Breast epithelium (tissue), 3 donors: Measurements from ENCODE around the gene HJURP.

ENCODE experiments used
- POLR2A ChIP-seq: fragments of 450-650 bp; IDR thresholded peaks from one replicate; pipeline ENCODE4 v1.6.1; 2016; ENCODE audit warnings: antibody characterized with exemption, mild to moderate bottlenecking, moderate library complexity
- POLR2AphosphoS5 ChIP-seq, 3 donors: sonication (generic); formaldehyde crosslinking; IDR thresholded peaks; one replicate each; pipeline ENCODE4 v1.6.1; 2017; ENCODE audit warnings: antibody characterized with exemption in 3 of 3
- TF ChIP-seq, protein P1 (sequence below), 3 donors: fragments of 450-650 bp; IDR thresholded peaks; one replicate each; pipeline ENCODE4 v1.5.1; 2016 to 2017; ENCODE audit warnings: antibody characterized with exemption in 3 of 3, mild to moderate bottlenecking in 3 of 3, moderate library complexity in 3 of 3

- TF ChIP-seq, protein P1, sequence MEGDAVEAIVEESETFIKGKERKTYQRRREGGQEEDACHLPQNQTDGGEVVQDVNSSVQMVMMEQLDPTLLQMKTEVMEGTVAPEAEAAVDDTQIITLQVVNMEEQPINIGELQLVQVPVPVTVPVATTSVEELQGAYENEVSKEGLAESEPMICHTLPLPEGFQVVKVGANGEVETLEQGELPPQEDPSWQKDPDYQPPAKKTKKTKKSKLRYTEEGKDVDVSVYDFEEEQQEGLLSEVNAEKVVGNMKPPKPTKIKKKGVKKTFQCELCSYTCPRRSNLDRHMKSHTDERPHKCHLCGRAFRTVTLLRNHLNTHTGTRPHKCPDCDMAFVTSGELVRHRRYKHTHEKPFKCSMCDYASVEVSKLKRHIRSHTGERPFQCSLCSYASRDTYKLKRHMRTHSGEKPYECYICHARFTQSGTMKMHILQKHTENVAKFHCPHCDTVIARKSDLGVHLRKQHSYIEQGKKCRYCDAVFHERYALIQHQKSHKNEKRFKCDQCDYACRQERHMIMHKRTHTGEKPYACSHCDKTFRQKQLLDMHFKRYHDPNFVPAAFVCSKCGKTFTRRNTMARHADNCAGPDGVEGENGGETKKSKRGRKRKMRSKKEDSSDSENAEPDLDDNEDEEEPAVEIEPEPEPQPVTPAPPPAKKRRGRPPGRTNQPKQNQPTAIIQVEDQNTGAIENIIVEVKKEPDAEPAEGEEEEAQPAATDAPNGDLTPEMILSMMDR (IDR thresholded peaks at IDR 0.05): no peak
- no peak for TF ChIP-seq POLR2A
- TF ChIP-seq POLR2AphosphoS5 (IDR thresholded peaks at IDR 0.05): no peak
These were observed 42.6 kb downstream of the HJURP start for GRCh38 chr2:233811732-233812131.
